22Rv1 (cell line): ENCODE results near the gene FAM187B.

Experiments
- H3K27ac ChIP-seq: fragments of 450-650 bp; 2 replicates; pipeline ENCODE4 v1.5.1; 2017
- ZFX ChIP-seq: fragments of 450-650 bp; IDR thresholded peaks from 2 replicates; pipeline ENCODE4 v1.6.1; 2017; ENCODE audit warnings: antibody characterized with exemption, borderline replicate concordance
- TF ChIP-seq, protein P1 (sequence below): fragments of 450-650 bp; IDR thresholded peaks from 2 replicates; pipeline ENCODE4 v1.5.1; 2017; ENCODE audit warnings: mild to moderate bottlenecking

The FAM187B gene

GRCh38 chr19:35220315-35220921, 8.1 kb downstream of the FAM187B start:
- no peak overlapping the region for H3K27ac ChIP-seq
- no peak for TF ChIP-seq ZFX
- TF ChIP-seq, protein P1, sequence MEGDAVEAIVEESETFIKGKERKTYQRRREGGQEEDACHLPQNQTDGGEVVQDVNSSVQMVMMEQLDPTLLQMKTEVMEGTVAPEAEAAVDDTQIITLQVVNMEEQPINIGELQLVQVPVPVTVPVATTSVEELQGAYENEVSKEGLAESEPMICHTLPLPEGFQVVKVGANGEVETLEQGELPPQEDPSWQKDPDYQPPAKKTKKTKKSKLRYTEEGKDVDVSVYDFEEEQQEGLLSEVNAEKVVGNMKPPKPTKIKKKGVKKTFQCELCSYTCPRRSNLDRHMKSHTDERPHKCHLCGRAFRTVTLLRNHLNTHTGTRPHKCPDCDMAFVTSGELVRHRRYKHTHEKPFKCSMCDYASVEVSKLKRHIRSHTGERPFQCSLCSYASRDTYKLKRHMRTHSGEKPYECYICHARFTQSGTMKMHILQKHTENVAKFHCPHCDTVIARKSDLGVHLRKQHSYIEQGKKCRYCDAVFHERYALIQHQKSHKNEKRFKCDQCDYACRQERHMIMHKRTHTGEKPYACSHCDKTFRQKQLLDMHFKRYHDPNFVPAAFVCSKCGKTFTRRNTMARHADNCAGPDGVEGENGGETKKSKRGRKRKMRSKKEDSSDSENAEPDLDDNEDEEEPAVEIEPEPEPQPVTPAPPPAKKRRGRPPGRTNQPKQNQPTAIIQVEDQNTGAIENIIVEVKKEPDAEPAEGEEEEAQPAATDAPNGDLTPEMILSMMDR, result no peak

DNA sequence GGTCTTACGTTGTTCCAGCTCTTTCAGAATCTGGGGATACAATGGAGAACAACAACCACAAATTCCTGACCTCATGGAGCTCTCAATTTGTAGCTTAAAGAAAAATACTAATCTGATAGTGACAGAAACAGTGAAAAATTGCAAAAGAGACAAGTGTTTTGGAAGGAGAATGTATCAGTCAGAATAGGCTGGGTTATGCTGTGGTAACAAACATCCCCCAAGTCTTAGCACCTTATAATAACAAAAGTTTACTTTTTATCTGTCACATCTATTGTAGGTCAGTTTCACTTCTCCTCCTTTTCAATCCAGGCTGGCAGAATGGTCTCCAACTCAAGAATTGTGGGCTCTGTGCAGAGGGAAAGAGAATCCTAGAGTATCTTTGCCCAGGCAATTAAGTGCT, 9.5 kb downstream of the FAM187B start:
- H3K27ac ChIP-seq, result no peak overlapping the region
- TF ChIP-seq, protein P1, result no peak
- no peak for TF ChIP-seq ZFX

DNA sequence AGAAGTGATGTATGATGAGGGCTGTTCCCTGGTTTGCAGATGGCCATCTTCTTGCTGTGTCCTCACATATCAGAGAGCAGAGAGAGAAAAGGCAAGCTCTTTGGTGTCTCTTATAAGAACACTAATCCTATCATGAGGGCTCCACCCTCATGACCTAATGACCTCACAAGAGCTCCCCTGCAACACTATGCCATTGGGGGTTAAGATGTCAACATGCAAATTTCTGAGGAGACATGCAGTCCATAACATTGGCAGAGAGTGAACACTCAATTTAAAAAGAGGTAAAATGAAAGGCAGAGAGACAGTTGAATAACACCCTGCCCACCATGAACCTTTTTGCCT, 10.9 kb downstream of the FAM187B start:
- TF ChIP-seq ZFX, result no peak
- TF ChIP-seq, protein P1, result no peak
- H3K27ac ChIP-seq, result no peak overlapping the region

- no peak for TF ChIP-seq ZFX
- TF ChIP-seq, protein P1, result no peak
- H3K27ac ChIP-seq, result no peak overlapping the region
Measured at GRCh38 chr19:35216833-35217648, 11.5 kb downstream of the FAM187B start.

DNA sequence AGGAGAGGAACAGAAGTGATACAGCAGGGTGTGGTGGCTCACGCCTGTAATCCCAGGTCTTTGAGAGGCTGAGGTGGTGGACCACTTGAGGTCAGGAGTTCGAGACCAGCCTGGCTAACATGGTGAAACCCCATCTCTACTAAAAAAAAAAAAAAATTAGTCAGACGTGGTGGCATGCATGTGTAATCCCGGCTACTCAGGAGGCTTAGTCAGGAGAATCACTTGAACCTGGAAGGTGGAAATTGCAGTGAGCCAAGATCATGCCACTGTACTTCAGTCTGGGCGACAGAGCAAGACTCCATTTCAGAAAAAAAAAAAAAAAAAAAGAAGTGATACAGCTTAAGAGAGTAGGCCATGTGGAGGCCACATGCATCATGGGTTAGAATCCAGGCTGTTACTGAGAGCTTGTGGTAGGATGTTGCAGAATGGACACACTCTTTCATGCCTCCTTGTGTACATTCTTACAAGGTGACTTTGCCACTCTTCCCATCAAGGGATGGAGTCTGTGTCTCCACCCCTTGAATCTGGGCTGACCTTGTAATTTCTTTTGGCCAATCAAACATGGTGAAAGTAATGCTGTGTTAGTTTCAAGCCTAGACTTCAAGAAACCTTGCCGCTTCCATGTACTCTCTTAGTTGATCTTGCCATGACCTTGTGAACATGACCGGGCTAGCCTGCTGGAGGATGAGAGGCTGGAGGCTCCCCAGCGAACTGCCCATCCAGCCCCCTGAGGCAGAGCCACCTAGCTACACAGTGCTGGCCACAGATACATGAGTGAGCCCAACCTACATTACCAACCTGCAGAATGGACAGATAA, 12.3 kb downstream of the FAM187B start:
- TF ChIP-seq, protein P1, result no peak
- TF ChIP-seq ZFX, result no peak
- no peak overlapping the region for H3K27ac ChIP-seq

GRCh38 chr19:35214766-35215422, 13.6 kb downstream of the FAM187B start:
- H3K27ac ChIP-seq, result no peak overlapping the region
- TF ChIP-seq, protein P1, result no peak
- no peak for TF ChIP-seq ZFX
